Breast epithelium (tissue), 4 donors: ENCODE results near the gene ATXN3L. TPM values are rescaled to one million over a fixed set of nuclear protein-coding genes. Genes with fewer than 3 reads are reported as not detected.

Experiments used
- DNase-seq, 2 donors: peaks; one replicate each; pipeline ENCODE4 v3.0.0-alpha.2; 2019; ENCODE audit warnings: low spot score in 2 of 2
- H3K27ac ChIP-seq, 2 donors: fragments of 200-600 bp; sonication (generic) in 1 of 2; one replicate each; pipeline ENCODE4 v1.5.1; 2016 to 2019; ENCODE audit warnings: mild to moderate bottlenecking in 1 of 2
- H3K27me3 ChIP-seq, 2 donors: fragments of 200-600 bp; sonication (generic) in 1 of 2; one replicate each; pipeline versions ENCODE4 v1.5.1 to v1.6.0; 2017 to 2019; ENCODE audit warnings: control low read depth in 1 of 2, mild to moderate bottlenecking in 1 of 2
- H3K36me3 ChIP-seq: fragments of 200-600 bp; one replicate; pipeline ENCODE4 v1.5.1; 2019
- H3K4me1 ChIP-seq, 2 donors: fragments of 200-600 bp; sonication (generic); one replicate each; pipeline ENCODE4 v1.5.1; 2016 to 2019; ENCODE audit warnings: control low read depth in 1 of 2
- H3K4me3 ChIP-seq, 3 donors: fragments of 200-600 bp; sonication (generic); 1 replicate in 2 of 3; 2 replicates in 1 of 3; pipeline ENCODE4 v1.5.1; 2016 to 2019; ENCODE audit warnings: mild to moderate bottlenecking in 3 of 3, moderate library complexity in 2 of 3
- H3K9me3 ChIP-seq, 2 donors: fragments of 200-600 bp; sonication (generic) in 1 of 2; one replicate each; pipeline ENCODE4 v1.5.1; 2016 to 2019; ENCODE audit warnings: control low read depth in 1 of 2
- CTCF ChIP-seq, 3 donors: fragments of 450-650 bp; IDR thresholded peaks; one replicate each; pipeline ENCODE4 v1.5.1; 2016 to 2017; ENCODE audit warnings: antibody characterized with exemption in 3 of 3, mild to moderate bottlenecking in 3 of 3, moderate library complexity in 3 of 3
- POLR2A ChIP-seq: fragments of 450-650 bp; IDR thresholded peaks from one replicate; pipeline ENCODE4 v1.6.1; 2016; ENCODE audit warnings: antibody characterized with exemption, mild to moderate bottlenecking, moderate library complexity
- POLR2AphosphoS5 ChIP-seq, 3 donors: sonication (generic); formaldehyde crosslinking; IDR thresholded peaks; one replicate each; pipeline ENCODE4 v1.6.1; 2017; ENCODE audit warnings: antibody characterized with exemption in 3 of 3
- intact Hi-C: fragments of 100-400 bp; cut with DNase I; formaldehyde crosslinking; loops from one replicate; pipeline ENCODE4 v1.15.1; 2023; ENCODE audit warnings: low total_unique reads
- total RNA-seq, 3 donors: library from RNA; depleted of rRNA; stranded (reverse); fragments of >200 nt; gene quantifications; one replicate each; pipeline ENCODE4 v1.1.0, GENCODE V29; 2016

Gene ATXN3L
- total RNA-seq, 3 donors from 2014 or later, result not detected

DNA sequence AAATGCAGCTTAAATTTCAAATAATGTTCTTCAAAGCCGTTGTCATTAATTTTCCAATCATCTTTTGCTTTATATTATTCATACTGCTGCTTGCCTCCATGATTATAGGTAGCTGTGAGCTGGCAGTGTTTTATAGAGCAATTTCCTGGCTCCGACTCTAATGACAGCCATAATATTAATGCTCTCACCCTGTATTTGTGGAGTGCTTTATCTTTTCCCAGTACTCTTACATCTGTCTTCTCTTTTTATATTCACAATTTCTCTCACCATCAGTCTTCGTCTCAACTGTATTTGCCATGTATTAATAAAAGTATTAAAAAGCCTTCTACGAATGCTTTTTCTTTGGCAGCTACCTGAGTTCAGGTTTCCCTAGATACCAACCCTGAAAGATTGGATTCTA, 21.0 kb downstream of the ATXN3L start:
- Histone ChIP-seq H3K4me1 (no peaks in the 10 kb centered on the region), H3K9me3 (no peaks in the 10 kb centered on the region), H3K36me3 (no peaks in the 10 kb centered on the region), H3K4me3 (no peak overlapping the region), H3K27ac (no peak overlapping the region), H3K27me3 (peaks cover 0 to 27% of the 10 kb centered on the region in 2 donors)
- DNase-seq, result no peak
- intact Hi-C loops, result no loop called here
- TF ChIP-seq POLR2A, result no peak
- TF ChIP-seq POLR2AphosphoS5 (IDR thresholded peaks at IDR 0.05), result no peak
- no peak for TF ChIP-seq CTCF (IDR thresholded peaks at IDR 0.05)

GRCh38 chrX:13295841-13296240, 24.0 kb downstream of the ATXN3L start:
- Histone ChIP-seq H3K9me3 (no peaks in the 10 kb centered on the region), H3K4me1 (no peaks in the 10 kb centered on the region), H3K4me3 (no peak overlapping the region), H3K27ac (no peak overlapping the region), H3K36me3 (no peaks in the 10 kb centered on the region), H3K27me3 (peaks cover 0 to 20% of the 10 kb centered on the region in 2 donors)
- intact Hi-C loops, result no loop called here
- no peak for DNase-seq
- no peak for TF ChIP-seq POLR2A
- no peak for TF ChIP-seq POLR2AphosphoS5 (IDR thresholded peaks at IDR 0.05)
- TF ChIP-seq CTCF (IDR thresholded peaks at IDR 0.05), result no peak

- TF ChIP-seq POLR2AphosphoS5 (IDR thresholded peaks at IDR 0.05), result no peak
- no peak for TF ChIP-seq POLR2A
- TF ChIP-seq CTCF (IDR thresholded peaks at IDR 0.05), result no peak
- no peaks in the 10 kb centered on the region for H3K4me1 ChIP-seq
- H3K36me3 ChIP-seq, result no peaks in the 10 kb centered on the region
- H3K27ac ChIP-seq, result no peak overlapping the region
- intact Hi-C loops, result no loop called here
- no peak for DNase-seq
- H3K4me3 ChIP-seq, result peak overlapping the region in 1 of 3 donors; percentile 7
- H3K27me3 ChIP-seq, result peaks cover 0 to 20% of the 10 kb centered on the region in 2 donors
- H3K9me3 ChIP-seq, result no peaks in the 10 kb centered on the region
These were observed 26.2 kb downstream of the ATXN3L start for GRCh38 chrX:13293700-13294099.

DNA sequence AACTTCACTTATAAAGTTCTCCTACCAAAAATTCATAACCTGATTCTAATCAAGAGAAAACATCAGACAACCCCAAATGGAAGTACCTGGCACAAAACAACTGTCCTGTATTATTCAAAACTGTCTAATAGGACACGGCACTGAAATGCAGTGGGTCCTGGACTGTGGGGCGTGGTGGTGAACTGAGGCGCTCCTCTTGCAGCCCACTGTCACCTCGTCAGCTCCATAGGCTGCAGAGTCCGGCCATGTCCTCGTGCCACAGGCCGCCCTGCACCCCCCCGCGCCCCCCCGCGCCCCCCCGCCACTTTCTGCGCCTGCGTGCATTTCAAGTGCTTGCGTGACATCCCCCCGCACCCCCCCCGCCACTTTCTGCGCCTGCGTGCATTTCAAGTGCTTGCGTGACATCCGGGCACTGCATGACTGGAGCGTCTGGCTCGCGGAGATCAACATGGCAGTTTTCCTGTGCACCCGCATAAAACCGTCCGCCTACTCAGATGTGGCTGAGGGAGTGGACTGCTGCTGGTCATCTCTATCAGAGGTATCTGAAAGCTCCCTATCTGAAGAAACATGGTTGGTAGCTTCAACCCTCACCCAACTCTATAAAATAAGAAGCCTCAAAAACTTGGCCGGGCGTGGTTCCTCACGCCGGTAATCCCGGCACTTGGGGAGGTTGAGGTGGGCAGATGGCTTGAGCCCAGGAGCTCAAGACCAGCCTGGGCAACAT, 28.8 kb downstream of the ATXN3L start:
- TF ChIP-seq CTCF (IDR thresholded peaks at IDR 0.05), result no peak
- no peak for TF ChIP-seq POLR2AphosphoS5 (IDR thresholded peaks at IDR 0.05)
- TF ChIP-seq POLR2A, result no peak
- no peaks in the 10 kb centered on the region for H3K4me1 ChIP-seq
- DNase-seq, result no peak
- no peaks in the 10 kb centered on the region for H3K9me3 ChIP-seq
- intact Hi-C loops, result no loop called here
- no peak overlapping the region for H3K27ac ChIP-seq
- peaks cover 0 to 3% of the 10 kb centered on the region in 2 donors for H3K27me3 ChIP-seq
- H3K36me3 ChIP-seq, result no peaks in the 10 kb centered on the region
- no peak overlapping the region for H3K4me3 ChIP-seq

DNA sequence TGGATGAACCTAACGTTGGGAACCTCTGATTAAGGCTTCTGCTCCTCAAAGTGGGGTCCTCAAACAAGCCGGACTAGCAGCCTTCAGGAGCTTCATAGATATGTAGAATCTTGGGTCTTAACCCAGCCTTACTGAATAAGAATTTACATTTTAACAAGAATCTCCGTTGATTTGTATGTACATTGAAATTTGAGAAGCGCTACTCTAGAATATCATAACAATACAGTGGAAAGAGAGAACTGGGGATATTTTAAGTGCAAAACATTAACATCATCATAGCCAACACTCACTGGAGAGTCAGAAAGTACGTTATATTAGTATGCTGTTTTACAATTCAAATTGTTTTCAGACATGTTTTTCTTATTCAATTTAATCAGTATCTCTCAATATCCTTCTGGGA, 31.2 kb downstream of the ATXN3L start:
- H3K9me3 ChIP-seq, result peaks cover 6 to 14% of the 10 kb centered on the region in 2 donors
- no peak overlapping the region for H3K27ac ChIP-seq
- intact Hi-C loops, result no loop called here
- H3K36me3 ChIP-seq, result no peaks in the 10 kb centered on the region
- H3K27me3 ChIP-seq, result no peaks in the 10 kb centered on the region
- no peak overlapping the region for H3K4me3 ChIP-seq
- no peak for TF ChIP-seq POLR2AphosphoS5 (IDR thresholded peaks at IDR 0.05)
- no peak for TF ChIP-seq POLR2A
- TF ChIP-seq CTCF (IDR thresholded peaks at IDR 0.05), result no peak
- H3K4me1 ChIP-seq, result no peaks in the 10 kb centered on the region
- DNase-seq, result no peak
